ENCODE results near the gene SUPT5H.
A peak's percentile ranks its signal among the peaks of the same experiment; 100 is the strongest.

SUPT5H gene

DNA sequence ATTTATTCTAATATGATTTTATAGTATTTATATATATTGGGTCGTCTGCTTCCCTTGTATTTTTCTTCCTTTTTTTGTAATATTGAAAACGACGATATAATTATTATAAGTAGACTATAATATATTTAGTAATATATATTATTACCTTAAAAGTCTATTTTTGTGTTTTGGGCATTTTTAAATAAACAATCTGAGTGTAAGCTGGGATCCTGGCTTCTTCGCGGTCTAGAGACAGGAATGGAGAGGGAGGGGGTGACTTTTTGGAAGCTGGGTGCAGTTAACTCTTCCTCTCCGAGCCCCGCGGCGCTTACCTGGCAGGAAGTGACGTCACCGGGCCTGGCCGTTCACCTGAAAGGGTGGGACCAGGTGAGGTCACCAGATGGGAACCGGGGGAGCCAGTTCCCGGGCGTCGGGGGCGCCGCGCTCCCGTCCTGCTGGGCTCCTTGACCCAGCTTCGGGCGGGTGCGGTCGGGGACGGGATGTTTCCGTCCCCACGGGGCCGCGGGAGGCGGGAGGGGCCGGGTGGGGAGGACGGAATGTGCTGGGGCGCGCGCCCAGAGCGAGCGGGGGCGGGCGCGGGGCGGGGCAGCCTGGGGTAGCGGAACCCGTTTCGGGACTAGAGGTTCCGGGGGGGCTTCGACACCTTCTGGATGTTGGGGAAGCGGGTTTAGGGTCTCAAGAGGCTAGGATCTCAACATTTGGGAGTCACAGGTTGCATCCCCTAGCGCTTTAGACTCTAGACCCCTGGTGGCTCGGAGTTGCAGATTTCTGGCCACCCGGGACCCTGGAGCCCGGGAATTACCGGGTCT, 36.0 kb upstream of the SUPT5H start:
- no peak for DNase-seq (ENCODE audit: low read depth)

DNA sequence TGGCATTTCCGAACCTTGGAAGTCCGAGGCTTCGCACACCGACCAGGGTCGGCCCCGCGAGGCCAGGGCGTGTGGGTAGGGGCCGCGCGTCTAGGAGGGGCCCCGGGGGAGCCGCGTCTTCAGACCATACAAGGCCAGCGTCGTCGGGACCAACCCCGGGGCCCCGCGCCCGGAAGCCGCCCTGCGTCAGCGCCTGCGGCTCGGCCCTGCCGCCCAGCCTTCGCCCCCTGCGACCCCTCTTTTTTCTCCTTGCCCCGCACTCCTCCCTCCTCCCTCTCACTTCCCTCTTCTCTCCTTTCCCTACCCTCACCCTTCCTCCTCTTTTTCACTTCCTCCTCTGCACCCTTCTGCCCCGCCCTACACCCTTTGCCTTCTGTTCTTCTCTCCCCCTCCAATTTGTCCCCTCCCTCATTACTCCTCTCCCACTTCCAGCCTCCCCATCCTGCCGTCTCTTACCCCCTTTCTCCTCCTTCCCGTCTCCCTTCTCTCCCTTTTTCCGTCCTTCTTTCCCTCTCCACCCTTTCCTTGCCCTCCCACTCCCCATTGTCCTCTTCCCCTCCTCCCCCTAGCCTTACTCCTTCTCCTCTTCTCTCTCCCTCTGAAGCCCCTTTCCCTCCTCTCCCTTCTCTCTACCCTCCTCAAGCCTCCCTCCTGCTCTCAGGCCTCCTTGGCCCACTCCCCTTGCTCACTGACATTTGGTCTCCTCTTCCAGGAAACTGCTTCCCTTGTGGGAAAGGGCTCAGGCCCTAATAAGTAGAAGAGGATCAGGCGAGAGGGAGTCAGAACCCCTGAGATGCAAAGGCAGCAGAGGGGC, 35.2 kb upstream of the SUPT5H start:
- no peak for DNase-seq (ENCODE audit: low read depth)

DNA sequence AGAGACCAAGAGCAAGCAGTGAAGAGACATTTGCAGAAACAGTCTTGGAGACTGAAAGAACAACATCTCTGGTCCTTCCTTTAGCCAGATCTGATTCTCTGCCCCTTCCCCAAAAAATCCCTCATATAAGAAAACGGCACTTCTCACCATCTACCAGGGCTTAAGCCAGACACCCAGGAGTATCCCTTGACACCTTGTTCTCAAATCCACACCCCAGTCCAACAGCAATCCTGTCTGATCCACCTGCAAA, 34.6 kb upstream of the SUPT5H start:
- no peak for DNase-seq (ENCODE audit: low read depth)

DNA sequence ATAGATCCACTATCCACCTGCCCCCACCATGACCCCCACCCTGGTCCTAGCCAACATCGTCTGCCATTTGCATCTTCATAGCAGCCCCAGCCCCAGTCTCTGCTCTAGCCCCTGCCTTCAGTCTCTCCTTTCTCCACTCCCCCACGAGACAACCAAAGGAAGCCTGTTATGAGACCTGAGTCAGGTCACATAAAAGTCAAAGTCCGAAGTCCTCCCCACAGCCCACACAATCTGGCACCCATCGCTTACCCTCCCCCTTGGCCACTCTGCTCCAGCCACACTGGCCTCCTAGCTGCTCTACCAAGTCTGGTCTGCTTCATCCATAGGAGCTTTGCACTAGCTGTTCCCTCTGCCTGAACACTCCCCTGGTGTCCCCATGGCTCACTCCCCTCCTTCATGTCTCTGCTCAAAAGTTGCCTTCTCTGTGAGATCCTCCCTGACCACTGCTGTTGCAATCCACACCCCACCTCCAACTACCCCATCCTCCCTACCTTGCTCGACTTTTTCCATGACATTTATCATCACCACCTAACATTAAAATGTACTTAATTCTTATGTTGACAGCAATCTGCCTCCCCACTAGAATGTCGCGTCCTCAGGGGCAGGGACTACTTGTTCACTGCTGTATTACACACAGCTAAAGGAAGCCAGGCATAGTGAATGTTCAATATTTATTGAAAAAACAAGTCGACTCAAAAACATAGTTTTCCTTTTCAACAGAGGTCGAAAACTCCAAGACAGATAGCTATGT, 34.1 kb upstream of the SUPT5H start:
- DNase-seq (ENCODE audit: low read depth) = no peak

DNA sequence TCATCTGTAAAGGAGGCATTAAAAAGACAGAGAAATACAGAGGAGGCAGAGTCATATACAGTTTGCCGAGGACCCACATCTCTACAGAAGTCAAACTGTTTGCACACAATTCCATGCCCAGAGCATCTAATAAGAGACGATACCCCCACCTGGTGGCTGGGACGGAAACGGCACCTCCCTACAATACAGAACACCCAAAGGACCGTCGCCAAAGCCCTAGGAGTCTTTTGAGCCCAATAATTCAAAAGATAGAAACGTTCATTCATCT, 33.6 kb upstream of the SUPT5H start:
- peak; percentile 99 for DNase-seq (ENCODE audit: low read depth)

DNA sequence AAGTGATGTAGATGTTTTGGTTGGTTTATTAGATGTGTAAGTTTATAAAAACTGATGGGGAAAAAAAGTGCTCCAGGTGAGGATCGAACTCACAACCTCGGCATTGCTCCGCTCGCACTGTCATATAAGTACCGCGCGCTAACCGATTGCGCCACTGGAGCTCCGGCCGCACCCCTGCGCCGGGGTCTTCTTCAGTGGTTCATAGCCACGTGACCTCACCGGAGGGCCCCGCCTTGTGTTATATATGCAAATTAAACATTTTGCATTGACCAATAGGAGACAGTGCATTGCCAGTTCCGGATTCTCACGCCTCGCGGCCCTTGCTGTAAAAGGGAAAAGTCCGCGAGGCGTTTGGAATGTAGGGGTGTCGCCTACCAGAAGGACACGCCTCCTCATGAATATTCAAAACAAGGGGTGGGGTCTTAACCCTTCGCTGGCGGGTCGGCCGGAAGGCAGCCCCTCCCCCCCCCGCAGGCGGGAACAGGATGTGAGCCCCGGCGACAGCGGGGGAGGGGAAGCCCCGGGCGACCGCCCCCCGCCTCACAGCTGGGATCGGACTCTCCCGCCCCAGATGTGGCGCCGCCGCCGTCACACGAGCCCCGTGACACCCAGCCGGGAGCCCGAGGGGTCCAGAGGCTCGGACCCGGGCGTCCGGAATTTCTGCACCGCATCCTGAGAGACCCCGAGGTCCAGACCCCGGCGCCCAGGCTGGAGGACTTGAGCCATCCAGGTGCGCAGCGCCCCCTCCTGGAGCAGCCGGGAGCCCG, 33.1 kb upstream of the SUPT5H start, which contains the start of gene PLEKHG2:
Gene PLEKHG2, plus strand, starts transcription at position 570 of the 767 bp plus-strand sequence. CDS start 1,418 bp downstream, outside the sequence.
- DNase-seq (ENCODE audit: low read depth) = peak; percentile 100

DNA sequence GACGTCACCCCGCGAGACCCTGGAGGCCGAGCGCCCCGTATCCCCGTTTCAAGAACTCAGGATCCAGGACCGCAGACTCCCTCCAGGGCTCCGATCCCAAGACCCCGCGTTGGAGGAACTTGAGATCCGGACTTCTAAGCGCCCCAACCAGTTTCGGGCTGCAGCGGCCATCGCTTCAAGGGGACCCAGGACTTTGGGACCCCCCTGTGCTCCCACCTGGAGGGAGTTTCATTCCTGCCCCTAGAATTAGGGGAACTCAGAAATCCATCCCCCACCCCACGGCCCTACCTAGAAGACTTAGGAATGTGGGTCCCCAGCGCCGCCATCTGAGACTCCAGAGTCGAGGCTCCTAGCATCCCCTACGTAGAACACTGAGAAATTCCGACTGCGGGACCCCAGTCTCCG, 32.5 kb upstream of the SUPT5H start:
- DNase-seq (ENCODE audit: low read depth) = no peak

DNA sequence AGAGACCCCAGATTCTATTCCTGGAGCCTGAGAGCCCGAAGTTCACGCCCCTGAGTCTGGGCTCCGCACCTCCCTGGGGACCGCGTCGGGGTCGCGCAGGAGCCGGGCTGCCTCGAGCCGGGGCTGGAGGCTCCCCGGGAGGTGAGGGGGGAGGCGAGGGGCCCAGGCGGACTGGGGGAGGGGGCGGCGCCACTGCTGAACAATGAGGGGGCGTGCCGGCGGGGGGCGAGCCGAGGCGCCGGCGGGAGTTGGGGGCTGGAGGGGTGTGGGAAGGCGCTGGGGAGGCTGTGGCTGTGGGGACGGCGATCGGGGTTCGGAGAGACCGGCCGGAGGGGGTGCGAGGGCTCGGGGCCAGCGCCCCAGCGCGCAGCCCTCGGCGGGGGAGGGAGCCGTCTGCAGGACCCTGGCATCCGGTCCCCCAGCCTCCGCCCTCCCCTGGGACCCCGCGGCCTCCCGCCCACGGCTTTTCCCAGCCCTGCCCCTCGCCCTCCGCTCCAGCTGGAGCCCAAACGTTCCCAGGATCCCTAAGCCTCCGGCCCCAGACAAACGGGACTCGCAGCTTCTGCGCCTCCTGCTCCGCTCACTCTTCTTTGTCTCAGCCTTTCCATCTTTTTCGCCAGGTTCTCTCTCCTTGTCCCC, 32.0 kb upstream of the SUPT5H start:
- DNase-seq (ENCODE audit: low read depth) = no peak

DNA sequence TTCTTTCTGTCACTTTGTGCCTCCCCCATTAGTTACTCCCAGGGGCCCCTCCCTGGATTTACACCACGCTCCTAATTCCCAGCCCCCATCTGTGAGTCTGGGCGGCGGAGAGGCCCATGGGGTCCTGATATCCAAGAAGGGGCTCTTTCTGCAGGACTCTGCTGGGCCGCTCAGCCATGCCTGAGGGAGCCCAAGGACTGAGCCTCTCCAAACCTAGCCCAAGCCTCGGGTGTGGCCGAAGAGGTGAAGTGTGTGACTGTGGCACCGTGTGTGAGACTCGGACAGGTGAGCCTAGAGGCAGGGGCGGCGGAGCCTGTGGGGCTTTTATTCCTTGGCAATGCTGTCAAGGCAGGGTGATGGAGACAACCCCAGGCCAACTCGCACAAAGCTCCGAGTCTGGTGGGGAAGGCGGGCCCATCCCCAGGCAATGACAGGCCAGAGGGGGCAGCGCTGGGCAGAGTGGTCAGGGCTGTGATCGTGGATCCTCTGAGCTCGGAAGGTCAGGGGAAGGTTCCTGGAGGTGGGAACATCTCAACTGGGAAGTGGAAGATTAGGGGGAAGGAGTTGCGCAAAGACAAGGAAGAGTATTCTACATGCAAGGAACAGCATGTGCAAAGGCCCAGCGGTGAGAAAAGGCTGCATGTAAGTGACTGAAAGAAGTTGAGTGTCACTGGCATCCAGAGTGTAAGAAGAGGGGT, 31.3 kb upstream of the SUPT5H start:
- no peak for DNase-seq (ENCODE audit: low read depth)

DNA sequence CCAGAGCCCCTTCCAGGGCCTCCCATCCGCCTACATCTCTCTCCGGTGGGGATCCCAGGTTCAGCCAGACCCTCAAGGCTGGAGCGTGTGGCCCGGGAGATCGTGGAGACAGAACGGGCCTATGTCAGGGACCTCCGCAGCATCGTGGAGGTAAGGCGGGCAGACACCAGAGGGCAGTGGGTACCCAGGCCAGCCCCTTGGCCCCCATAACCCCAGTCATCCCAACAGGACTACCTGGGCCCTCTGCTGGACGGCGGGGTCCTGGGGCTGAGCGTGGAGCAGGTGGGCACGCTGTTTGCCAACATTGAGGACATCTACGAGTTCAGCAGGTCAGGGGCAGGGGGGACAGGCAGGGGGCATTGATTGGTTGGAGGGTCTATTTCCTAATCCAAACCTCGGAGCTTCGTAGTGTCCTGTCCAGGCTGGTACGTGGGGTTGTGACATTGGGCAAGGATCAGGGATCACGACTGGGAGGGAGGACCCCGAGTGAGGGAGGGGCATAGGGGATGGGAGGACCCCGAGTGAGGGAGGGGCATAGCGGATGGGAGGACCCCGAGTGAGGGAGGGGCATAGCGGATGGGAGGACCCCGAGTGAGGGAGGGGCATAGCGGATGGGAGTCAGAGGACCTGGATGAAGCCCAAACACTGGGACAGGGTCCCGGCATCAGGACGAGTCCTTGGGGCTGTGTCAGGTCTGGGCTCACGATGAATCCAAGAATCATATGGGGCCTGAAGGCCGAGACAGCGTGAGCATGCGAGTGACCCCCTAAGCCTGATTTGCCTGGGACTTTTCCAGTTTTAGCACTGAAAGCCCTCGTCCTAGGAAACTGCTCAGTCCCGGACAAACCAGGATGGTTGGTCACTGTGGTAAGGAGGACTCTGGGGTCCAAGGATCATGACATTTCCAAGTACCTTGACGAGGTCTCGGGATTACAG, 30.0 kb upstream of the SUPT5H start:
- DNase-seq (ENCODE audit: low read depth) = no peak

DNA sequence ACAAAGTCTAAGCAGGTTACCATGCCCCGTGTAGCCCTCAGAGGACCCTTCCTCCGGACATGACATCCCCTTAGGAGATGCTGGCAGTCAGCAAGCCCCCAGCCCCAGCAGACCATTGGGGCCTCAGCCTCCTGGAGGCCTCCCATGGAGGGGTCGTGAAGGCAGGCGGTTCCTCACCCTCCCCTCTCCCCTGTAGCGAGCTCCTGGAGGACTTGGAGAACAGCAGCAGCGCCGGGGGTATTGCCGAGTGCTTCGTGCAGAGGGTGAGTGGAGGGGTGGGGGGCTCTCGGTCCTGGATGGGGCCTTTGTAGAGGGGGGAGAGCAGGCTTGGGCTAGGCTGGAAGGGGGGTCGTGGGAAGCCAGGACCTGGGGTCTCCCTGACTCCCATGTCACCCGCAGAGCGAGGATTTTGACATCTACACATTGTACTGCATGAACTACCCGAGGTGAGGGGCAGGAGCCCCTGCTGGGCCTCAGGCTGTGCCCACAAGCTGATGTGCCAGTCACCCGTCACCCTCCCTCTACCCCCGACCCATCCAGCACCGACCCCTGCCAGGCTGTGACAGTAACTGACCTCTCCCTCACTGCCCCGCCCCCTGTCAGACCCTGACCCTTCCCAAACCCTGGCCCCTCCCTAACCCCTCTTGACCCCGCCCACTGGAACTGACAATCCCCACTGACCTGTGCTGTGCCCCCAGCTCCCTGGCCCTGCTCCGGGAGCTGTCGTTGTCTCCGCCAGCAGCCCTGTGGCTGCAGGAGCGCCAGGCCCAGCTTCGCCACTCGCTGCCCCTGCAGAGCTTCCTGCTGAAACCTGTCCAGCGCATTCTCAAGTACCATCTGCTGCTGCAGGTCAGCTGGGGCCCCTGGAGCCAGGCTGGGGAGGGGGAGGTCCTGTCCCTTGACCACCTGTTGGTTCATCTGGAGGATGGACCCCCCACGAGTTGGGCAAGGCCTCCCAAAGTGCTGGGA, 28.9 kb upstream of the SUPT5H start:
- no peak for DNase-seq (ENCODE audit: low read depth)

DNA sequence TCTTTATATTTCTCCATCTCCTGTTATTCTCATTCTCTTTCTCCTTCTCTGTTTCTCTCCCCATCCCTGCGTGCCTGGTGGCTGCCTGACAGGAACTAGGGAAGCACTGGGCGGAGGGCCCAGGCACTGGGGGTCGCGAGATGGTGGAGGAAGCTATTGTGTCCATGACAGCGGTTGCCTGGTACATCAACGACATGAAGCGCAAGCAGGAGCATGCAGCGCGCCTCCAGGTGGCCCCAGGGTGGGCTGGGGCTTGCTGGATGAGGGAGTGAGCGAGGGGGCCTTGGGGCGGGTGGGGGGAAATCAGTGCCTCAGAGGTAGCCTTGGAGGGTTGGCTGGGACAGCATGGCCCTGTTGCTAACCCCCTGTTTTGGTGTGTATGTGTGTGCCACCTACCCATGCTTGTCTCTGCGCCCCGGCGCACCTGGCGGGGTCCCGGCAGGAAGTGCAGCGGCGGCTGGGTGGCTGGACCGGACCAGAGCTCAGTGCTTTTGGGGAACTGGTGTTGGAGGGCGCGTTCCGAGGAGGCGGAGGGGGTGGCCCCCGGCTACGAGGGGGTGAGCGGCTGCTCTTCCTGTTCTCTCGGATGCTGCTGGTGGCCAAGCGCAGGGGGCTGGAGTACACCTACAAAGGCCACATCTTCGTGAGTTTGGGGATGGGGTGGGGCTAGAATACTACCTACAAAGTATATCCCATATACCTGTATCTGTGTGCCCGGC, 27.8 kb upstream of the SUPT5H start:
- no peak for DNase-seq (ENCODE audit: low read depth)

DNA sequence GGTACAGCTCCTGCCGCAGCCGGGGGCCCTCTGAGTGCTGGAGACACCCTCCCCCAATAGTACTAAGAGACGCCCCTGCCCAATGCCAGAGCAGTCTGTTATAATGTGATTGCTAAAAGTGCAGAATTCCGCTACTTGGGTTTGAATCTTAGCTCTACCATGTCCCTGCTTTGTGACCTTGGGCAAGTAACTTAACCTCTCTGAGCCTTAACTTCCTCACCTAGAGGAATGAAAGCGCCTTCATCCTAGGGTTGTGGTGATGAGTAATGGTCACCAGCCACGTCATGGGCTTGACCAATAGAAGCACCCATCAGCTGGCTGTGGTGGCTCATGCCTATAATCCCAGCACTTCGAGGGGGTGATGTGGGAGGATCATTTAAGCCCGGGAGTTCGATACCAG, 26.4 kb upstream of the SUPT5H start:
- DNase-seq (ENCODE audit: low read depth) = no peak

DNA sequence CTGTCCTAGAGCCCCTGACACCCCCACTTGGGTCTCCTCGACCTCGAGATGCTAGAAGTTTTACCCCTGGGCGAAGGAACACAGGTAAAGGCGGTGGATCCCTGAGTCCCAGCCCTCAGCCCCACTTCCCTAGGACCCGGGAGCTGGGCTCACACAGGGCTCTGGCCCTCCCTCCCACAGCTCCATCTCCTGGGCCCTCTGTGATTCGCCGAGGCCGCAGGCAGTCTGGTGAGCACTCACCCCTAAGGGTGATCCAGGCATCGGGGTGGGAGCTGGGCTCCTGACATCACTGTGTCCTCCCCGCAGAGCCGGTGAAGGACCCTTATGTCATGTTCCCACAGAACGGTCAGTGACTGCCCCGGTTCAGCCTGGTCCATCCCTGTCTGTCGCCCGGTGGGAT, 24.6 kb upstream of the SUPT5H start:
- no peak for DNase-seq (ENCODE audit: low read depth)

DNA sequence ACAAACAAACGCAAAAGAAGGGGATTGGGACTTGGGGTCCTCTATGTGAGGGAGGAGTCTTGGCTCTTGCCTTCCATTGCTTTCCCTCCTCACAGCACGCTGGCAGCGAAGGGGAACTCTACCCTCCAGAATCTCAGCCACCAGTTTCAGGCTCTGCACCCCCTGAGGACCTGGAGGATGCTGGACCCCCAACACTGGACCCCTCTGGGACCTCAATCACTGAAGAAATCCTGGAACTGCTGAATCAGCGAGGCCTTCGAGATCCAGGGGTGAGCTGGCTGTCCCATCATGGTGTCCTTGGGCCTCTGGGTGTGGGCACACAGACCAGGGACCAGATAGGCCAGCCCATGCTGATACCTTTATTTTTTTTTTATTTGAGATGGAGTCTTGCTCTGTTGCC, 23.4 kb upstream of the SUPT5H start:
- DNase-seq (ENCODE audit: low read depth) = no peak

DNA sequence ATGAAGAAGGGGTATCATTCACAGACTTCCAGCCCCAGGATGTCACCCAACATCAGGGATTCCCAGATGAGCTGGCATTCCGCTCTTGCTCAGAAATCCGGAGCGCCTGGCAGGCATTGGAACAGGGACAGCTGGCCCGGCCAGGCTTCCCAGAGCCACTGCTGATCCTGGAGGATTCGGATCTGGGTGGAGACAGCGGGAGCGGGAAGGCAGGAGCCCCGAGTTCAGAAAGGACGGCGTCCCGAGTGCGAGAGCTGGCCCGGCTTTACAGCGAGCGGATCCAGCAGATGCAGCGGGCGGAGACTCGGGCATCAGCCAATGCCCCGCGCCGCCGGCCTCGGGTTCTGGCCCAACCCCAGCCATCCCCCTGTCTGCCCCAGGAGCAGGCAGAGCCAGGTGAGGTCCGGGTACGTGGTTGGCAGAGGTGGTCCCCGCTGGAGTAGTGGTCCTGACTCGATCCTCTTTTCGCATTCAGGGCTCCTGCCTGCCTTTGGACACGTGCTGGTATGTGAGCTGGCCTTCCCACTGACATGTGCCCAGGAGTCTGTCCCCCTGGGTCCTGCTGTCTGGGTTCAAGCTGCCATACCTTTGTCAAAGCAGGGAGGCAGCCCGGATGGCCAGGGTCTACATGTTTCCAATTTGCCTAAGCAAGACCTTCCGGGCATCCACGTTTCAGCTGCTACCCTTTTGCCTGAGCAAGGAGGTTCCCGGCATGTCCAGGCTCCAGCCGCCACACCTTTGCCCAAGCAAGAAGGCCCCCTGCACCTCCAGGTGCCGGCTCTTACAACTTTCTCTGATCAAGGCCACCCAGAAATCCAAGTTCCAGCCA, 21.9 kb upstream of the SUPT5H start:
- DNase-seq (ENCODE audit: low read depth) = no peak

DNA sequence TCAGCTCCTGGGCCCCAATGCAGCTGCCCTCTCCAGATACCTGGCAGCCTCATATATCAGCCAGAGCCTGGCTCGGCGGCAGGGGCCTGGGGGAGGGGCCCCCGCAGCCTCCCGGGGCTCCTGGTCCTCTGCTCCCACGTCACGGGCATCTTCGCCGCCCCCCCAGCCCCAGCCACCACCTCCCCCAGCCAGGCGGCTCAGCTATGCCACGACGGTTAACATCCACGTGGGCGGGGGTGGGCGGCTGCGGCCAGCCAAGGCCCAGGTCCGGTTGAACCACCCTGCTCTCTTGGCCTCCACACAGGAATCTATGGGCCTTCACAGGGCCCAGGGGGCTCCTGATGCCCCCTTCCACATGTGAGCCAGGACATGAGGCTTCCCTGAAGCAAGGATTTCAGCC, 20.4 kb upstream of the SUPT5H start:
- no peak for DNase-seq (ENCODE audit: low read depth)
